K562 (cell line): ENCODE measurements around the gene TMEM86B. TPM values are rescaled to one million over a fixed set of nuclear protein-coding genes. Genes with fewer than 3 reads are reported as not detected.

Experiments used
- HIVEP1 ChIP-seq: fragments of 250-450 bp; sonication (Bioruptor Pico); IDR thresholded peaks from 2 replicates; pipeline ENCODE4 v1.4.0; 2020; ENCODE audit warnings: mild to moderate bottlenecking
- REST ChIP-seq, 2 experiments: fragments of 450-650 bp; formaldehyde crosslinking in 1 of 2; IDR thresholded peaks; 2 replicates each; pipeline versions ENCODE4 v1.4.0 to v1.6.1; 2014 to 2020; ENCODE audit warnings: mild to moderate bottlenecking in 2 of 2, borderline replicate concordance in 1 of 2, low read depth in 1 of 2
- ZFP1 ChIP-seq: fragments of 450-650 bp; formaldehyde crosslinking; IDR thresholded peaks from 2 replicates; pipeline ENCODE4 v1.4.0; 2020; ENCODE audit warnings: mild to moderate bottlenecking, mixed read lengths
- ZNF224 ChIP-seq: sonication (generic); formaldehyde crosslinking; IDR thresholded peaks from 2 replicates; pipeline ENCODE4 v1.8.0; 2022; ENCODE audit warnings: mild to moderate bottlenecking, missing genetic modification reagents
- polyA plus RNA-seq, 8 experiments: library from polyadenylated mRNA; depleted of rRNA in 4 of 8; stranded (reverse) in 5 of 8; unstranded in 3 of 8; fragments of >200 nt; fragmentation: Nextera tagmentation in 2 of 8; fragmentation: Illumina TruSeq in 1 of 8; extraction: Ambion mirVana in 2 of 8; extraction: Trizol in 1 of 8; gene quantifications; 2 replicates each; pipeline versions ENCODE4 v1.2.1 to v1.2.3, GENCODE V29; 2011 to 2014; ENCODE audit warnings: inconsistent platforms in 1 of 8, missing spikeins in 1 of 8
- total RNA-seq, 7 experiments: library from RNA; depleted of rRNA in 6 of 7; stranded (reverse); fragments of >200 nt in 6 of 7; fragmentation: Illumina TruSeq in 2 of 7; extraction: Trizol in 2 of 7; gene quantifications; 2 replicates each; pipeline versions ENCODE4 v1.2.1 to v1.2.3, GENCODE V29; 2011 to 2021; ENCODE audit warnings: low replicate concordance in 1 of 7

TMEM86B gene
- total and polyA plus RNA-seq, 9 of the 15 experiments (the other 6 are each of a cell fraction or from before 2014, with no cell fraction given), result 0.28 to 7.9 (median 2.1) TPM

- no peak for TF ChIP-seq REST (IDR thresholded peaks at IDR 0.05; ENCODE audit: borderline replicate concordance)
- no peak for TF ChIP-seq REST (CRISPR knock-in tag; IDR thresholded peaks at IDR 0.05; ENCODE audit: low read depth)
- TF ChIP-seq HIVEP1 (CRISPR knock-in tag), result no peak
- TF ChIP-seq ZNF224 (CRISPR knock-in tag), result no peak
- TF ChIP-seq ZFP1, result no peak
Measured at GRCh38 chr19:55266404-55266803, 37.8 kb upstream of the TMEM86B start (continued).
